DMS 273 (cell line): ENCODE results near the gene RRM1.

Experiments used
- DNase-seq: peaks from one replicate; lab custom pipeline; 2025; ENCODE audit not compliant: unreplicated experiment; lab: John Stamatoyannopoulos, UW

RRM1 gene

GRCh38 chr11:4185561-4185960, 91.0 kb downstream of the RRM1 start:
- DNase-seq, result no peak

- no peak for DNase-seq
Observed at GRCh38 chr11:4186464-4187054, 92.0 kb downstream of the RRM1 start.

GRCh38 chr11:4187055-4187988, 92.7 kb downstream of the RRM1 start:
- peak; percentile 90 for DNase-seq
